Left ventricle myocardium inferior (tissue), 1 donor: Measurements from ENCODE around the gene BCL7C. TPM values are rescaled to one million over a fixed set of nuclear protein-coding genes. Genes with fewer than 3 reads are reported as not detected.

Experiments used
- DNase-seq: peaks from one replicate; pipeline ENCODE4 v3.0.0-alpha.2; 2020
- H3K27ac ChIP-seq: fragments of 200-600 bp; replicated peaks from 2 replicates; pipeline ENCODE4 v1.8.0; 2021
- H3K27me3 ChIP-seq: fragments of 200-600 bp; 2 replicates; pipeline ENCODE4 v1.8.0; 2021; ENCODE audit warnings: low read depth
- H3K36me3 ChIP-seq: fragments of 200-600 bp; 2 replicates; pipeline ENCODE4 v1.8.0; 2021
- H3K4me1 ChIP-seq: fragments of 200-600 bp; 2 replicates; pipeline ENCODE4 v1.8.0; 2021
- H3K4me3 ChIP-seq: fragments of 200-600 bp; 2 replicates; pipeline ENCODE4 v1.8.0; 2021; ENCODE audit warnings: mild to moderate bottlenecking, moderate library complexity
- H3K9me3 ChIP-seq: fragments of 200-600 bp; replicated peaks from 2 replicates; pipeline ENCODE4 v1.8.0; 2021
- CTCF ChIP-seq: fragments of 200-600 bp; IDR thresholded peaks from 2 replicates; pipeline ENCODE4 v1.8.0; 2021; ENCODE audit warnings: antibody characterized with exemption, mild to moderate bottlenecking, borderline replicate concordance
- intact Hi-C: fragments of 100-400 bp; cut with micrococcal nuclease; formaldehyde crosslinking; loops from one replicate; pipeline ENCODE4 v1.11.0; 2022
- total RNA-seq: library from RNA; stranded (reverse); fragmentation: NEBNext Ultra II Directional; extraction: Animal tissue kit (Norgen Biotek cat#: 25700); gene quantifications from one replicate; pipeline ENCODE4 v1.2.1, GENCODE V29; 2021
- donor health status: DM: no; HTN: yes; CAD: no; lungs with severe emphysema.

Gene BCL7C
- total RNA-seq, 1 donor from 2014 or later = 25.2 TPM

- DNase-seq = no peak
- intact Hi-C loops = no loop called here
- H3K27ac ChIP-seq = peak overlapping the region; percentile 14
- H3K4me3 ChIP-seq = no peak overlapping the region
- H3K9me3 ChIP-seq = no peaks in the 10 kb centered on the region
- peaks cover 35% of the 10 kb centered on the region for H3K4me1 ChIP-seq
- TF ChIP-seq CTCF = no peak
- peaks cover 27% of the 10 kb centered on the region for H3K36me3 ChIP-seq
- H3K27me3 ChIP-seq = no peaks in the 10 kb centered on the region
These were observed 34.0 kb upstream of the BCL7C start for GRCh38 chr16:30927789-30928378.

- no peak for DNase-seq
- H3K36me3 ChIP-seq = peaks cover 20% of the 10 kb centered on the region
- H3K9me3 ChIP-seq = no peaks in the 10 kb centered on the region
- peaks cover 35% of the 10 kb centered on the region for H3K4me1 ChIP-seq
- H3K27me3 ChIP-seq = no peaks in the 10 kb centered on the region
- peak overlapping the region; percentile 14 for H3K27ac ChIP-seq
- no peak overlapping the region for H3K4me3 ChIP-seq
- intact Hi-C loops = no loop called here
- TF ChIP-seq CTCF = no peak
These were observed 33.3 kb upstream of the BCL7C start for GRCh38 chr16:30926937-30927788.

GRCh38 chr16:30925995-30926811 is 32.3 kb upstream of the BCL7C start:
- no peak for DNase-seq
- peaks cover 14% of the 10 kb centered on the region for H3K36me3 ChIP-seq
- no peak overlapping the region for H3K4me3 ChIP-seq
- intact Hi-C loops = no loop called here
- no peaks in the 10 kb centered on the region for H3K27me3 ChIP-seq
- no peak overlapping the region for H3K27ac ChIP-seq
- H3K9me3 ChIP-seq = no peaks in the 10 kb centered on the region
- peaks cover 41% of the 10 kb centered on the region for H3K4me1 ChIP-seq
- no peak for TF ChIP-seq CTCF

- DNase-seq = no peak
- Histone ChIP-seq H3K4me1 (peaks cover 39% of the 10 kb centered on the region), H3K36me3 (peaks cover 8% of the 10 kb centered on the region), H3K27ac (no peak overlapping the region), H3K9me3 (no peaks in the 10 kb centered on the region), H3K4me3 (no peak overlapping the region), H3K27me3 (no peaks in the 10 kb centered on the region)
- no peak for TF ChIP-seq CTCF
- intact Hi-C loops = no loop called here
These were observed 31.7 kb upstream of the BCL7C start for GRCh38 chr16:30925632-30925987.

GRCh38 chr16:30924913-30925631 is 31.2 kb upstream of the BCL7C start:
- Histone ChIP-seq H3K27me3 (no peaks in the 10 kb centered on the region), H3K36me3 (peaks cover 3% of the 10 kb centered on the region), H3K27ac (peak overlapping the region; percentile 96), H3K4me3 (peak overlapping the region; percentile 84), H3K9me3 (no peaks in the 10 kb centered on the region), H3K4me1 (peaks cover 34% of the 10 kb centered on the region)
- intact Hi-C loops = no loop called here
- TF ChIP-seq CTCF = no peak
- no peak for DNase-seq
